ENCODE data around the gene C16orf89.

DNA sequence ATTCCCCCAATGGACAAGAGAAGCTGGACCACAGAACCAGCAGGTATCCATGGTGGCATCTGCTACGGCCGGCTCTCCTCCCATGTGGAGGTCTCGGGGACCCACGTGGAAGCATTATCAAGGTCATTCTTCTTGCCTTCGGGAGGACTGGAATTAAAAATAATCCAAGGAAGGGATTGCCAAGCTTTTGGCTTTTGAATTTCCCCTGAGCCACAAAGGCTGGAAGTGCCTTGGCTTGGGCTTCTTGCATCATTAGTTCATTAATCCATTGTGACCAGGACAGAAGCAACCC lies 48.1 kb downstream of the C16orf89 start:
- TF ChIP-seq CTCF (IDR thresholded peaks at IDR 0.05): no peak
- no peak for TF ChIP-seq POLR2A (IDR thresholded peaks at IDR 0.05)
